ENCODE measurements around the gene CRMP1. TPM values are rescaled to one million over a fixed set of nuclear protein-coding genes. Genes with fewer than 3 reads are reported as not detected.

The CRMP1 gene
- total RNA-seq, 4 donors from 2014 or later, result 2.1 to 5.0 (median 4.7) TPM; not detected in 1

DNA sequence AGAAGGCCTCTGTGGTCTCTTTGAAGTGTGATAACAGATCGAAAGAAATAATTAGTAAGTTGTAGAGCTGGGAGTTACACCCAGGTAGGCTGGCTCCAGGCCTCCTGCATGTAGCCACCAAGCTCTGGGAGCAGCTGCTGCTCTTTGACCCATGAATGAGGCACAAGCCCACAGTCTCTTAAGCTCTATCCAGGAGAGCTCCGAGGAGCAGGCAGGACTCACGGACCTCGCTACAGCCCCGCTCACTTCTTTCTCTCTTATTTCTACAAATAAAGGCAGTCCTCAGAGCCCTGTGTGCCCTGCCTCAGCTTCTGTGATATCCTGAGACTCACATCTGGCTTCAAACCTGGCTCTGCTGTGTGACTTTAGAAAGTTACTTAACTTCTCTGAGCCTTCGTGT lies 95.0 kb downstream of the CRMP1 start:
- no peak for TF ChIP-seq POLR2A (IDR thresholded peaks at IDR 0.05)
- TF ChIP-seq, protein P1, sequence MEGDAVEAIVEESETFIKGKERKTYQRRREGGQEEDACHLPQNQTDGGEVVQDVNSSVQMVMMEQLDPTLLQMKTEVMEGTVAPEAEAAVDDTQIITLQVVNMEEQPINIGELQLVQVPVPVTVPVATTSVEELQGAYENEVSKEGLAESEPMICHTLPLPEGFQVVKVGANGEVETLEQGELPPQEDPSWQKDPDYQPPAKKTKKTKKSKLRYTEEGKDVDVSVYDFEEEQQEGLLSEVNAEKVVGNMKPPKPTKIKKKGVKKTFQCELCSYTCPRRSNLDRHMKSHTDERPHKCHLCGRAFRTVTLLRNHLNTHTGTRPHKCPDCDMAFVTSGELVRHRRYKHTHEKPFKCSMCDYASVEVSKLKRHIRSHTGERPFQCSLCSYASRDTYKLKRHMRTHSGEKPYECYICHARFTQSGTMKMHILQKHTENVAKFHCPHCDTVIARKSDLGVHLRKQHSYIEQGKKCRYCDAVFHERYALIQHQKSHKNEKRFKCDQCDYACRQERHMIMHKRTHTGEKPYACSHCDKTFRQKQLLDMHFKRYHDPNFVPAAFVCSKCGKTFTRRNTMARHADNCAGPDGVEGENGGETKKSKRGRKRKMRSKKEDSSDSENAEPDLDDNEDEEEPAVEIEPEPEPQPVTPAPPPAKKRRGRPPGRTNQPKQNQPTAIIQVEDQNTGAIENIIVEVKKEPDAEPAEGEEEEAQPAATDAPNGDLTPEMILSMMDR (IDR thresholded peaks at IDR 0.05), result no peak
- no peak for DNase-seq
- intact Hi-C loops (cut with DNase I), result no loop called here
- Histone ChIP-seq H3K4me3 (no peak overlapping the region), H3K27me3 (no peaks in the 10 kb centered on the region), H3K9me3 (no peaks in the 10 kb centered on the region), H3K36me3 (peaks cover 0 to 88% (median 2%) of the 10 kb centered on the region in 3 donors), H3K4me1 (no peaks in the 10 kb centered on the region), H3K27ac (no peak overlapping the region)
- 95 to 97% methylated on average over 6 of the region's 6 CpGs for WGBS, 2 donors

DNA sequence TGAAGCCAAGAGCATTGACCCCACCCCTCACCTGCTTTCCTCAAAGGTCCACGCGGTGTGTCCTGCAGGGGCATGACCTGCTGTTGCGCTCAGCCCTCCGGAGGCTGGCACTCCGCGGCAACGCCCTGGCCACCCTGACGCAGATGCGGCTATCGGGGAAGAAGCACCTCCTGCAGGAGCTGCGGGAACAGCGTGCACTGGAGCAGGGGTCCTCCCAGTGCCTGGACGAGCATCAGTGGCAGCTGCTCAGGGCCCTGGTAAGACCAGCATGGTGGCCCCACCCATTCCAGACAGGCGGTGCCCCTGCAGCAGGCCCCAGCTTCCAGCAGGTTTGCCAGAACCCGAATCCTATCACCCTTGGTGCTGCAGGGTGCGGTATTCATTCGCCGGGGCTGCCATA lies 95.9 kb downstream of the CRMP1 start:
- H3K4me1 ChIP-seq, result no peaks in the 10 kb centered on the region
- DNase-seq, result no peak
- no peaks in the 10 kb centered on the region for H3K9me3 ChIP-seq
- intact Hi-C loops (cut with DNase I), result no loop called here
- no peaks in the 10 kb centered on the region for H3K27me3 ChIP-seq
- H3K4me3 ChIP-seq, result no peak overlapping the region
- peaks cover 0 to 79% (median 2%) of the 10 kb centered on the region in 3 donors for H3K36me3 ChIP-seq
- WGBS, 2 donors, result 79% methylated on average over 6 of the region's 18 CpGs; no CpG with 5 or more reads in 1 of the 2 donors
- TF ChIP-seq, protein P1 (IDR thresholded peaks at IDR 0.05), result no peak
- no peak for TF ChIP-seq POLR2A (IDR thresholded peaks at IDR 0.05)
- no peak overlapping the region for H3K27ac ChIP-seq

GRCh38 chr4:5795580-5795979 lies 97.3 kb downstream of the CRMP1 start:
- TF ChIP-seq, protein P1 (IDR thresholded peaks at IDR 0.05), result no peak
- TF ChIP-seq POLR2A (IDR thresholded peaks at IDR 0.05), result no peak
- peaks cover 0 to 68% (median 0%) of the 10 kb centered on the region in 3 donors for H3K36me3 ChIP-seq
- 72 to 91% methylated on average over 5 of the region's 5 CpGs for WGBS, 2 donors

DNA sequence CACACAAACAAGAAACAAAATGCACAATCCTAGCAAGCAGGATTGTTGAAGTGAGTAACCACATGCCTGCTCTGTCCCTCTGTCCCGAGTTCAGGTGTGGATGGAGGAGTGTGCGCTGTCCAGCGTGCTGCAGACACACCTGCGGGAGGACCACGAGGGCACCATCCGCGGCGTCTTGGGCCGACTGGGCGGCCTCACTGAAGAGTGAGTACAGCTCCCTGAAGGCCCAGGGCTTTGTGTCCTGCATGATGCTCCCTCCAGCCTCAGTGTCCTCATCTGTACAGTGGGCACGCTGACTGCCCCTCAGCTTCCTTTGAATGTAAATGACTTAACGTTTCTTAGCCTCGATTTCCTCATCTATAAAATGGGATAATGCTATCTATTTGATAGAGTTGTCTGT lies 99.4 kb downstream of the CRMP1 start:
- Histone ChIP-seq H3K27ac (no peak overlapping the region), H3K4me3 (no peak overlapping the region), H3K27me3 (no peaks in the 10 kb centered on the region), H3K9me3 (no peaks in the 10 kb centered on the region), H3K4me1 (no peaks in the 10 kb centered on the region), H3K36me3 (peaks cover 0 to 65% (median 0%) of the 10 kb centered on the region in 3 donors)
- intact Hi-C loops (cut with DNase I), result no loop called here
- WGBS, 2 donors, result 89 to 90% methylated on average over 7 to 13 of the region's 13 CpGs
- TF ChIP-seq POLR2A (IDR thresholded peaks at IDR 0.05), result no peak
- TF ChIP-seq, protein P1 (IDR thresholded peaks at IDR 0.05), result no peak
- DNase-seq, result no peak

More at GRCh38 chr4:5795580-5795979, 97.3 kb downstream of the CRMP1 start:
- intact Hi-C loops (cut with DNase I), result no loop called here
- H3K27ac ChIP-seq, result no peak overlapping the region
- H3K4me3 ChIP-seq, result no peak overlapping the region
- H3K9me3 ChIP-seq, result no peaks in the 10 kb centered on the region
- DNase-seq, result no peak
- no peaks in the 10 kb centered on the region for H3K27me3 ChIP-seq
- no peaks in the 10 kb centered on the region for H3K4me1 ChIP-seq

- no peaks in the 10 kb centered on the region for H3K27me3 ChIP-seq
- intact Hi-C loops (cut with DNase I), result no loop called here
- H3K4me1 ChIP-seq, result no peaks in the 10 kb centered on the region
- H3K36me3 ChIP-seq, result peaks cover 0 to 63% (median 0%) of the 10 kb centered on the region in 3 donors
- TF ChIP-seq POLR2A (IDR thresholded peaks at IDR 0.05), result no peak
- TF ChIP-seq, protein P1 (IDR thresholded peaks at IDR 0.05), result no peak
- no peak overlapping the region for H3K4me3 ChIP-seq
- H3K9me3 ChIP-seq, result no peaks in the 10 kb centered on the region
- no peak for DNase-seq
- 58 to 79% methylated on average over 2 to 3 of the region's 3 CpGs for WGBS, 2 donors
- H3K27ac ChIP-seq, result no peak overlapping the region
Observed at GRCh38 chr4:5791654-5792053, 101.2 kb downstream of the CRMP1 start.
